Heart left ventricle (tissue), 16 donors: Measurements from ENCODE around the gene CA14. TPM values are rescaled to one million over a fixed set of nuclear protein-coding genes. Genes with fewer than 3 reads are reported as not detected.

Source experiments
- ATAC-seq, 4 donors: fragments of 200-7000 bp; cut with Tn5 transposase; one replicate each; pipeline ENCODE4 v1.9.1; 2020 to 2022; ENCODE audit warnings: moderate library complexity in 4 of 4, mild to moderate bottlenecking in 3 of 4, moderate number of reproducible peaks in 1 of 4
- DNase-seq, 5 donors: peaks; one replicate each; pipeline ENCODE4 v3.0.0-alpha.2; 2020
- H3K27ac ChIP-seq, 12 donors: fragments of 200-600 bp; sonication (generic) in 4 of 12; one replicate each; pipeline versions ENCODE4 v1.5.0 to v1.8.0; 2016 to 2022; ENCODE audit warnings: mild to moderate bottlenecking in 2 of 12
- H3K27me3 ChIP-seq, 9 donors: fragments of 200-600 bp; sonication (generic) in 2 of 9; one replicate each; pipeline versions ENCODE4 v1.5.1 to v1.8.0; 2016 to 2022; ENCODE audit warnings: mild to moderate bottlenecking in 3 of 9
- H3K36me3 ChIP-seq, 9 donors: fragments of 200-600 bp; sonication (generic) in 2 of 9; one replicate each; pipeline versions ENCODE4 v1.5.0 to v1.8.0; 2018 to 2022; ENCODE audit warnings: mild to moderate bottlenecking in 2 of 9
- H3K4me1 ChIP-seq, 12 donors: fragments of 200-600 bp; sonication (generic) in 4 of 12; one replicate each; pipeline versions ENCODE4 v1.5.0 to v1.8.0; 2016 to 2022; ENCODE audit warnings: mild to moderate bottlenecking in 3 of 12
- H3K4me3 ChIP-seq, 12 donors: fragments of 200-600 bp; sonication (generic) in 4 of 12; one replicate each; pipeline versions ENCODE4 v1.5.0 to v1.8.0; 2017 to 2022; ENCODE audit warnings: mild to moderate bottlenecking in 9 of 12, moderate library complexity in 4 of 12
- H3K9me3 ChIP-seq, 12 donors: fragments of 200-600 bp; sonication (generic) in 4 of 12; one replicate each; pipeline versions ENCODE4 v1.5.0 to v1.8.0; 2016 to 2022; ENCODE audit warnings: mild to moderate bottlenecking in 1 of 12
- POLR2A ChIP-seq, 2 donors: fragments of 450-650 bp; IDR thresholded peaks; one replicate each; pipeline ENCODE4 v1.6.1; 2017; ENCODE audit warnings: antibody characterized with exemption in 2 of 2, mild to moderate bottlenecking in 2 of 2, moderate library complexity in 2 of 2
- WGBS, 4 donors: extraction: QIAGEN DNeasy Blood & Tissue Kit in 2 of 4; methylation state at CpG; one replicate each; pipeline versions ENCODE4 v1.1.5 to v1.1.7; 2013 to 2018; 5-methylcytosine and 5-hydroxymethylcytosine counted together
- intact Hi-C, 10 donors: fragments of 100-400 bp; cut with DNase I; formaldehyde crosslinking; loops; one replicate each; pipeline versions ENCODE4 v1.11.1 to v1.14.2; 2022
- polyA plus RNA-seq, 2 donors: library from polyadenylated mRNA; stranded (reverse); fragments of 200-250 nt; gene quantifications; one replicate each; pipeline ENCODE4 v1.2.3, GENCODE V29; 2013
- total RNA-seq, 9 donors: library from RNA; depleted of rRNA in 2 of 9; stranded (reverse); fragments of >200 nt in 2 of 9; fragmentation: NEBNext Ultra II Directional in 3 of 9; extraction: Animal tissue kit (Norgen Biotek cat#: 25700) in 3 of 9; gene quantifications; one replicate each; pipeline versions ENCODE4 v1.1.0 to v1.2.4, GENCODE V29; 2016 to 2023
- TF ChIP-seq, protein P1 (sequence below), 12 donors: fragments of 200-600 bp; sonication (generic) in 4 of 12; IDR thresholded peaks; one replicate each; pipeline versions ENCODE4 v1.5.0 to v1.8.0; 2018 to 2022; ENCODE audit warnings: antibody characterized with exemption in 12 of 12, mild to moderate bottlenecking in 5 of 12
- donor health status: ischemic (EF 13 %, LVEDD 7.1; RV severe dilation, severe dysfunction).
- donor health status: healthy with polysubstance abuse.
- donor health status: DM: no; HTN: yes; CAD: no.
- donor health status: DM: no; HTN: no; CAD: no.
- donor health status: ischemic (EF 25% LVEDD 6.9; RV normal size, moderate dysfunction).
- donor health status: ischemic (EF 25% LVEDD 5.7; RV mildly dilated, moderate dysfunction).
- donor health status: healthy.
- donor health status: DM: yes; HTN: yes; CAD: no.
- donor health status: ischemic (EF 35%, LVEDD 5.7; RV mildly dilated, moderate dysfunction).
- donor health status: nonischemic (EF 11% LVEDD 7.7; RV severe dilation, severe dysfunction).
- donor health status: DM: yes; HTN: yes; CAD: no.
- donor health status: PGD.
- donor health status: ischemic (EF 29% LVEDD 5.4; RV normal size, mild dysfunction).
- donor health status: nonischemic (EF 23%, LVEDD 6.1; RV moderate dilation, normal function).

The CA14 gene
- total and polyA plus RNA-seq, 11 donors, result 0.56 to 22.2 (median 4.2) TPM

DNA sequence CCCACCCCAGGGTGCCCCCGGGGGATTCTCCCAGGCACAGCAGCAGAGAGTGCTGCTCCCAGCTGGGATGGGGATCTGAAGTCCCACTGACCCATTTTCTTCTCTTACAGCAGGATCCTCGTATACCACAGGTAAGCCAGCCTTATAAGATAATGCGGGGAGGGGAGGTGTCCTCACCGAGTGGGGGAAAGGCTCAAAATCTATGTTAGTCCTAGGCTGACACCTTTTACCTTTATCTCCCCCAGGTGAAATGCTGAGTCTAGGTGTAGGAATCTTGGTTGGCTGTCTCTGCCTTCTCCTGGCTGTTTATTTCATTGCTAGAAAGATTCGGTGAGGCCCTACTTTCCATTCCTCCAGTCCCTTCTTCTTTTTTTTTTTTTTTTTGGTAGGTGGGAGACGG is 6.0 kb downstream of the CA14 start:
- H3K4me3 ChIP-seq, result no peak overlapping the region
- 79 to 84% (median 81%) methylated on average over 6 of the region's 6 CpGs for WGBS, 4 donors
- intact Hi-C loops, result no loop called here
- H3K9me3 ChIP-seq, result no peaks in the 10 kb centered on the region
- DNase-seq (no peak), ATAC-seq (no peak)
- no peak overlapping the region for H3K27ac ChIP-seq
- H3K4me1 ChIP-seq, result peaks cover 0 to 29% (median 17%) of the 10 kb centered on the region in 12 donors
- TF ChIP-seq, protein P1, sequence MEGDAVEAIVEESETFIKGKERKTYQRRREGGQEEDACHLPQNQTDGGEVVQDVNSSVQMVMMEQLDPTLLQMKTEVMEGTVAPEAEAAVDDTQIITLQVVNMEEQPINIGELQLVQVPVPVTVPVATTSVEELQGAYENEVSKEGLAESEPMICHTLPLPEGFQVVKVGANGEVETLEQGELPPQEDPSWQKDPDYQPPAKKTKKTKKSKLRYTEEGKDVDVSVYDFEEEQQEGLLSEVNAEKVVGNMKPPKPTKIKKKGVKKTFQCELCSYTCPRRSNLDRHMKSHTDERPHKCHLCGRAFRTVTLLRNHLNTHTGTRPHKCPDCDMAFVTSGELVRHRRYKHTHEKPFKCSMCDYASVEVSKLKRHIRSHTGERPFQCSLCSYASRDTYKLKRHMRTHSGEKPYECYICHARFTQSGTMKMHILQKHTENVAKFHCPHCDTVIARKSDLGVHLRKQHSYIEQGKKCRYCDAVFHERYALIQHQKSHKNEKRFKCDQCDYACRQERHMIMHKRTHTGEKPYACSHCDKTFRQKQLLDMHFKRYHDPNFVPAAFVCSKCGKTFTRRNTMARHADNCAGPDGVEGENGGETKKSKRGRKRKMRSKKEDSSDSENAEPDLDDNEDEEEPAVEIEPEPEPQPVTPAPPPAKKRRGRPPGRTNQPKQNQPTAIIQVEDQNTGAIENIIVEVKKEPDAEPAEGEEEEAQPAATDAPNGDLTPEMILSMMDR (IDR thresholded peaks at IDR 0.05), result no peak
- no peak for TF ChIP-seq POLR2A (IDR thresholded peaks at IDR 0.05)
- peaks cover 0 to 40% (median 36%) of the 10 kb centered on the region in 9 donors for H3K36me3 ChIP-seq
- H3K27me3 ChIP-seq, result peaks cover 0 to 3% (median 0%) of the 10 kb centered on the region in 9 donors

DNA sequence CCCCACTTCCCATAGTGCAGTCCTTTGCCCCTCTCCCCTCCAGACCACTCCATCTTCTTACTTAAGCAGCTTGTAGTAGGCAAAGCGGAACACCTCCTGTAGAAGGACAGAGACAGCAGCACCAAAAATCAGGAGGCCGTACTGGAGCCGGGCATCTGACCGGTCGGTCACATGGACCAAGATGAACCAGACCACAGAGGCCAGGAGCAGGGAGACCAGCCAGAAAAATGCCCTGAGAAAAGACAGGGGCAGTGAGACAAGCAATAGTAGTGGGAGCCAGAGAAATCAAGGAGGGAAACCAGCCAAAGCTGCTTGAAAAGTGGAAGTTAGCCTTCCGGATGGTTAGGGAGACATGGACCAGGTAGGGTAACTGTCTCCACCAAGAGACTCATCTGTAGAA is 10.3 kb downstream of the CA14 start:
- H3K9me3 ChIP-seq, result no peaks in the 10 kb centered on the region
- peaks cover 0 to 40% (median 36%) of the 10 kb centered on the region in 9 donors for H3K36me3 ChIP-seq
- 12 to 19% (median 16%) methylated on average over 6 of the region's 6 CpGs for WGBS, 4 donors

DNA sequence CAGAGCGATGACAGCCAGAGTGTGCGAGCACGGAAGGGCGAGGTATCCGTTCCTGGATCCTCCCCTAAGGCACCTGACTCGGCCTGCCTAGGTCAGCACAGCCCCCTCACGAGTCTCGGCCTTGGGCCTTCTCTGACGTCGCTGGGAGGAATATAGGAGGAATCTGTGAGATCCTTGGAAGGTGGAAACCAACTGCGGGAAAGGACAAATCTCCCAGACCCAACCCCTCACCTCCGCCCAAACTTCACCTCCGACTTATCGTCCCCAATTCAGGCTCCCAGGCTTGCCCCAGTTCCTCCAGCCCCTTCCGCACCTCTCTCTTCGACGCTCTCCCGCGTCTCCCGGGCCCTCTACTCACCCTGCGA is 10.7 kb downstream of the CA14 start:
- ATAC-seq (peak in 3 of 4 donors; percentile 35 to 52 (median 37)), DNase-seq (peak in 3 of 5 donors; percentile 25 to 40 (median 35))
- WGBS, 4 donors, result 0 to 3% (median 0%) methylated on average over 21 of the region's 21 CpGs
- peak overlapping the region; percentile 67 to 99 (median 92) for H3K4me3 ChIP-seq
- H3K27me3 ChIP-seq, result no peaks in the 10 kb centered on the region
- peaks cover 0 to 40% (median 36%) of the 10 kb centered on the region in 9 donors for H3K36me3 ChIP-seq
- intact Hi-C loops, result no loop called here
- TF ChIP-seq POLR2A (IDR thresholded peaks at IDR 0.05), result no peak
- TF ChIP-seq, protein P1 (IDR thresholded peaks at IDR 0.05), result no peak
- peak overlapping the region; percentile 86 to 99 (median 96) for H3K27ac ChIP-seq
- H3K4me1 ChIP-seq, result peaks cover 0 to 44% (median 23%) of the 10 kb centered on the region in 12 donors
- no peaks in the 10 kb centered on the region for H3K9me3 ChIP-seq

More for the DNA sequence above, 10.3 kb downstream of the CA14 start:
- peak overlapping the region; percentile 67 to 99 (median 92) for H3K4me3 ChIP-seq
- intact Hi-C loops, result no loop called here
- ATAC-seq, result no peak
- H3K4me1 ChIP-seq, result peaks cover 0 to 41% (median 23%) of the 10 kb centered on the region in 12 donors
- TF ChIP-seq POLR2A (IDR thresholded peaks at IDR 0.05), result no peak
- TF ChIP-seq, protein P1 (IDR thresholded peaks at IDR 0.05), result no peak
- H3K27ac ChIP-seq, result peak overlapping the region in 11 of 12 donors; percentile 94 to 99 (median 96)
- no peaks in the 10 kb centered on the region for H3K27me3 ChIP-seq
- no peak for DNase-seq

DNA sequence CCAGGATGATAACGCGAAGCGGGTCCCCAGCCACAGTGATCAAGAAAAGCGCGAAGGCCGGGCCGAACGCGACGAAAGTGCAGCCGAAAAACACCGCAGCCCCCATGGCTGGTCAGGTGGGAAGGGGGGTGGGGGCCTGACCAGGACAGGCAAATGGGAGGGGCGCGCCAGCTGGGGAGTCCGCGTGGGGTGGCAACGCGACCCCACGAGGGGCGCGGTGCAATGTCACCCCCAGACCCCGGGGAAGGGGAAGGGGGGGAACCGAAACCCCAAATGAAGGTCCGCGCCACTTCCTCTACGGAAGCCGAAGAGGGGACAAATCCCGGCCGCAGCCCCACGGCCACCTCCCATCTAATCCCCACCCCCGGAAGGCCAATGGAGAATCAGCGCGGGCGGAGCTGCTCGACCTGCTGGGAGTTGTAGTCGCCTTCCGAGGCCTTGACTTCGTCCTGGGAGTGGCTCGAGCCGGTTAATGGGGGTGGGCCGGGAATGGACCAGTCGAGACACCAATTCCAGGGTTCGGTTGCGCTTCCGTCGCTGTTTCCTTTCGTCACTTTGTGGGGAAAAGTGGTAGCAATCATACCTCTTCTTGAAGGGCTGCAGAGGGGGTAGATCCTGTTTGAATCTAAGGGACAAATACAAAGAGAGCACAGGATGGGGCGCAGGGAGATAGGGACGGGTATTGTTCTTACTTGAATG is 11.3 kb downstream of the CA14 start, which contains the start of gene APH1A:
TSS of gene APH1A (minus strand) at position 312 of the 699 bp plus-strand sequence. CDS start at position 106, 206 bp downstream.
- intact Hi-C loops, result no loop called here
- TF ChIP-seq POLR2A (IDR thresholded peaks at IDR 0.05), result peak in 1 of 2 donors; percentile 58
- TF ChIP-seq, protein P1 (IDR thresholded peaks at IDR 0.05), result no peak
- Histone ChIP-seq H3K27me3 (no peaks in the 10 kb centered on the region), H3K36me3 (peaks cover 0 to 37% (median 35%) of the 10 kb centered on the region in 9 donors), H3K4me3 (peak within 1 kb of the TSS; percentile 67 to 99 (median 92)), H3K27ac (peak within 1 kb of the TSS; percentile 86 to 99 (median 96)), H3K4me1 (peaks cover 0 to 49% (median 26%) of the 10 kb centered on the region in 12 donors), H3K9me3 (no peaks in the 10 kb centered on the region)
- ATAC-seq (peak; percentile 97 to 99 (median 98)), DNase-seq (peak; percentile 97 to 99 (median 98))
- WGBS, 4 donors, result 0 to 1% (median 1%) methylated on average over 25 to 49 of the region's 49 CpGs
